HepG2 (cell line): ENCODE results near the gene SMG5. TPM values are rescaled to one million over a fixed set of nuclear protein-coding genes. Genes with fewer than 3 reads are reported as not detected.
A peak's percentile ranks its signal among the peaks of the same experiment; 100 is the strongest.

Experiments
- CEBPZ ChIP-seq: IDR thresholded peaks from 2 replicates; pipeline ENCODE4 v1.6.1; 2012; ENCODE audit warnings: low read length, improper control_type of control experiment
- CENPT ChIP-seq: sonication (generic); formaldehyde crosslinking; IDR thresholded peaks from 2 replicates; pipeline ENCODE4 v1.8.0; 2022; ENCODE audit warnings: low read depth, mild to moderate bottlenecking, moderate library complexity, missing genetic modification reagents
- CHCHD3 ChIP-seq: sonication (generic); formaldehyde crosslinking; IDR thresholded peaks from 2 replicates; pipeline ENCODE4 v1.8.0; 2022; ENCODE audit warnings: mild to moderate bottlenecking, missing genetic modification reagents, moderate library complexity
- ELF4 ChIP-seq: sonication (generic); formaldehyde crosslinking; IDR thresholded peaks from 2 replicates; pipeline ENCODE4 v1.5.0; 2020; ENCODE audit warnings: missing genetic modification reagents, mild to moderate bottlenecking, moderate library complexity, borderline replicate concordance
- EP300 ChIP-seq, 3 experiments: sonication (generic) in 1 of 3; formaldehyde crosslinking in 1 of 3; IDR thresholded peaks; 2 replicates each; pipeline versions ENCODE4 v1.5.1 to v1.6.1; 2011 to 2020; ENCODE audit warnings: low read depth in 2 of 3, low read length in 2 of 3, borderline replicate concordance in 1 of 3, improper control_type of control experiment in 1 of 3, mild to moderate bottlenecking in 1 of 3, missing genetic modification reagents in 1 of 3, moderate library complexity in 1 of 3
- HMGXB3 ChIP-seq: sonication (generic); formaldehyde crosslinking; IDR thresholded peaks from 2 replicates; pipeline ENCODE4 v1.4.0; 2020; ENCODE audit warnings: missing genetic modification reagents, borderline replicate concordance
- KAT7 ChIP-seq: IDR thresholded peaks from 2 replicates; pipeline ENCODE4 v1.6.1; 2018; ENCODE audit warnings: borderline replicate concordance, missing compliant biosample characterization
- KLF12 ChIP-seq: sonication (generic); formaldehyde crosslinking; IDR thresholded peaks from 2 replicates; pipeline ENCODE4 v1.4.0; 2020; ENCODE audit warnings: missing genetic modification reagents, borderline replicate concordance
- MAFG ChIP-seq: sonication (generic); formaldehyde crosslinking; IDR thresholded peaks from 2 replicates; pipeline ENCODE4 v1.5.1; 2020; ENCODE audit warnings: mild to moderate bottlenecking, missing genetic modification reagents
- SRSF9 ChIP-seq: fragments of 200-400 bp; formaldehyde crosslinking; IDR thresholded peaks from 2 replicates; pipeline ENCODE4 v1.6.1; 2018; ENCODE audit warnings: borderline replicate concordance, mild to moderate bottlenecking, low read depth, low read length; ENCODE audit not compliant: insufficient read depth, poor library complexity, severe bottlenecking
- TFAP4 ChIP-seq: sonication (generic); IDR thresholded peaks from 2 replicates; pipeline ENCODE4 v1.6.1; 2016; ENCODE audit warnings: low read depth, borderline replicate concordance
- ZFP62 ChIP-seq: sonication (generic); formaldehyde crosslinking; IDR thresholded peaks from 2 replicates; pipeline ENCODE4 v1.4.0; 2020; ENCODE audit warnings: missing genetic modification reagents
- ZNF280B ChIP-seq: sonication (generic); formaldehyde crosslinking; IDR thresholded peaks from 2 replicates; pipeline ENCODE4 v1.5.0; 2020; ENCODE audit warnings: missing genetic modification reagents, mild to moderate bottlenecking, borderline replicate concordance
- ZNF367 ChIP-seq: sonication (generic); formaldehyde crosslinking; IDR thresholded peaks from 2 replicates; pipeline ENCODE4 v1.4.0; 2020; ENCODE audit warnings: missing genetic modification reagents, borderline replicate concordance
- ZNF589 ChIP-seq: sonication (generic); formaldehyde crosslinking; conservative IDR thresholded peaks from 2 replicates; pipeline ENCODE4 v1.8.0; 2022; ENCODE audit warnings: mild to moderate bottlenecking, moderate library complexity, missing genetic modification reagents
- ZNF713 ChIP-seq: sonication (generic); formaldehyde crosslinking; IDR thresholded peaks from 2 replicates; pipeline ENCODE4 v1.4.0; 2020; ENCODE audit warnings: mild to moderate bottlenecking, missing genetic modification reagents
- ZNF781 ChIP-seq: sonication (generic); formaldehyde crosslinking; IDR thresholded peaks from 2 replicates; pipeline ENCODE4 v1.5.1; 2020; ENCODE audit warnings: borderline replicate concordance, mild to moderate bottlenecking, missing genetic modification reagents; ENCODE audit errors: not compliant biosample characterization
- ZSCAN20 ChIP-seq: sonication (generic); formaldehyde crosslinking; IDR thresholded peaks from 2 replicates; pipeline ENCODE4 v1.4.0; 2020; ENCODE audit warnings: missing genetic modification reagents, mild to moderate bottlenecking, borderline replicate concordance
- polyA plus RNA-seq, 8 experiments: library from polyadenylated mRNA; depleted of rRNA in 3 of 8; stranded (reverse) in 7 of 8; unstranded in 1 of 8; fragments of >200 nt; fragmentation: Illumina TruSeq in 4 of 8; extraction: Trizol in 4 of 8; gene quantifications; 2 replicates each; pipeline versions ENCODE4 v1.2.1 to v1.2.3, GENCODE V29; 2011 to 2016; ENCODE audit warnings: low read depth in 4 of 8, missing spikeins in 1 of 8, mixed read lengths in 1 of 8; ENCODE audit not compliant: insufficient read depth in 1 of 8
- total RNA-seq, 5 experiments: library from RNA; depleted of rRNA; stranded (reverse); fragments of >200 nt; fragmentation: Illumina TruSeq; extraction: Trizol; gene quantifications; 2 replicates each; pipeline ENCODE4 v1.2.3, GENCODE V29; 2016; ENCODE audit warnings: low read depth in 1 of 5

Gene SMG5
- total and polyA plus RNA-seq, 2 of the 13 experiments (the other 11 are each of a cell fraction or from before 2014, with no cell fraction given): 50.5 to 84.0 TPM

- no peak for TF ChIP-seq CEBPZ
- no peak for TF ChIP-seq ZNF589 (CRISPR knock-in tag)
- TF ChIP-seq EP300 (IDR thresholded peaks at IDR 0.05; ENCODE audit: low read depth in 2 of 2, low read length in 2 of 2): 0 out of 4 replicates have a peak, but pooled peaks of 1 of the 2 experiments have one; percentile 14
- no peak for TF ChIP-seq EP300 (CRISPR knock-in tag; IDR thresholded peaks at IDR 0.05; ENCODE audit: borderline replicate concordance)
- TF ChIP-seq ZNF781: no peak
- TF ChIP-seq MAFG (CRISPR knock-in tag): no peak
- no peak for TF ChIP-seq CHCHD3 (CRISPR knock-in tag)
- no peak for TF ChIP-seq ZNF713 (CRISPR knock-in tag)
- TF ChIP-seq KLF12 (CRISPR knock-in tag): no peak
- TF ChIP-seq ZSCAN20 (CRISPR knock-in tag): no peak
- TF ChIP-seq ZNF367 (CRISPR knock-in tag): no peak
- 0 out of 2 replicates have a peak, but pooled peaks have one; percentile 28 for TF ChIP-seq ZNF280B (CRISPR knock-in tag)
- peak; percentile 93 for TF ChIP-seq TFAP4
- 0 out of 2 replicates have a peak, but pooled peaks have one; percentile 42 for TF ChIP-seq ELF4 (CRISPR knock-in tag)
- TF ChIP-seq ZFP62 (CRISPR knock-in tag): no peak
- no peak for TF ChIP-seq SRSF9
- no peak for TF ChIP-seq HMGXB3 (CRISPR knock-in tag)
- TF ChIP-seq CENPT (CRISPR knock-in tag): no peak
- TF ChIP-seq KAT7 (CRISPR knock-in tag): no peak
Observed at GRCh38 chr1:156295391-156295947, 12.8 kb upstream of the SMG5 start, which contains the start of gene GLMP (continued).
